ENCODE measurements around the gene ALDH3A2.
"Not testable (repeated sequence)": the region's sequence is repeated elsewhere in the genome, so short reads cannot be mapped to it uniquely, and the experiment has no call there.

ALDH3A2 gene

DNA sequence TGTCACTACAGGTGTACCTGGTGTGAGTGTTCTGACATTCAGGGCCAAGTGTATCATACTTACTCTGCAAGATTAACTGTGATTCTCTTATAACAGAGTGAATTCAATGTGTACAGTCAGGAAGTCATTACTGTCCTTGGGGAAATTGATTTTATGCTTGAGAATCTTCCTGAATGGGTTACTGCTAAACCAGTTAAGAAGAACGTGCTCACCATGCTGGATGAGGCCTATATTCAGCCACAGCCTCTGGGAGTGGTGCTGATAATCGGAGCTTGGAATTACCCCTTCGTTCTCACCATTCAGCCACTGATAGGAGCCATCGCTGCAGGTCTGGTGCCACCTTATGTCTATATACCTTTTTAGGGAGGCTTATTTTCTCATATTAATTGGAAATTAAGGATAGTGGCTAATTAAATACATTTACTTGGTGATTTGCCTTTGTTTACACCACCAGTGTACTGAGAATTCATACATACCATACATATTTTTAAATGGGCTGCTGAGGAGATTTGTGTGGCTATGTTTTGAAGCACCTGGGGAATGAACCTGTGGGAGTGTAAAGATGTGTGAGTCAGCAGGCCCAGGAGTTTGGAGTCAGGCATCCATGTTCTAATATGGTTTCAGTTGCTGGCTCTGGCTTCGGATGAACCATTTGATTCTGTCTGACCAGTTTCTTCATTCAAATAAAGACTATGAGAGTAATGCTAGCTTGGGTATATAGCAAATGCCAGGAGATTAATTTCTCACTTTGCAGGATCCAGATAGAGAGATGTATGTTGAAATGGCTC is 3.1 kb downstream of the ALDH3A2 start:
- no peak for DNase-seq

- DNase-seq, result no peak
Observed at GRCh38 chr17:19652595-19652994, 4.0 kb downstream of the ALDH3A2 start.

DNA sequence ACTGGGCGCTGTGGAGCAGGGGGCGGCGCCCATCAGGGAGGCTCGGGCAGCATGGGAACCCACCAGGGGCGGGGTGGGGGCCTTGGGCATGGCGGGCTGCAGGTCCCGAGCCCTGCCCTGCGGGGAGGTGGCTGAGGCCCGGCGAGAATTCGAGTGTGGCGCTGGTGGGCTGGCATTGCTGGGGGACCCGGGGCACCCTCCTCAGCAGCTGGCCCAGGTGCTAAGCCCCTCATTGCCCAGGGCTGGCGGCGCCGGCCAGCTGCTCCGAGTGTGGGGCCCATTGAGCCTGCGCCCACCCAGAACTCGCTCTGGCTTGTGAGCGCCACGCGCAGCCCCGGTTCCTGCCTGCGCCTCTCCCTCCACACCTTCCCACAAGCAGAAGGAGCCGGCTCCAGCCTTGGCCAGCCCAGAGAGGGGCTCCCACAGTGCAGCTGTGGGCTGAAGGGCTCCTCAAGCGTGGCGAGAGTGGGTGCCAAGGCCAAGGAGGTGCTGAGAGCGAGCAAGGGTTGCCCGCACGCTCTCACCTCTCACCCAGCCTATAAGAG is 5.9 kb downstream of the ALDH3A2 start:
- DNase-seq, result no peak

- no peak for DNase-seq
Observed at GRCh38 chr17:19654896-19655295, 6.3 kb downstream of the ALDH3A2 start.

DNA sequence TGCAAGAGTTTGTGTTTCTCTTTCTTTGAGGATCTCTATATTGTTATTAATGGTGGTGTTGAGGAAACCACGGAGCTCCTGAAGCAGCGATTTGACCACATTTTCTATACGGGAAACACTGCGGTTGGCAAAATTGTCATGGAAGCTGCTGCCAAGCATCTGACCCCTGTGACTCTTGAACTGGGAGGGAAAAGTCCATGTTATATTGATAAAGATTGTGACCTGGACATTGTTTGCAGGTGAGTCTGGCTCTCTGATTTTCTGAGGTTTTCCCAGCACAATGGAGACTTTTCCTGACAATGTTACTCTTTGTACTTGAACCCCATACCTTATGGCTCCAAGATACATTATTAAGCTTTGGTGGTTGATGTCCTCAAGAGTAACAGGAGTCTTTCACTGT is 7.8 kb downstream of the ALDH3A2 start:
- DNase-seq, result no peak

- no peak for DNase-seq
Observed at GRCh38 chr17:19656851-19657581, 8.5 kb downstream of the ALDH3A2 start.

GRCh38 chr17:19659366-19660177 is 11.0 kb downstream of the ALDH3A2 start:
- DNase-seq, result no peak

DNA sequence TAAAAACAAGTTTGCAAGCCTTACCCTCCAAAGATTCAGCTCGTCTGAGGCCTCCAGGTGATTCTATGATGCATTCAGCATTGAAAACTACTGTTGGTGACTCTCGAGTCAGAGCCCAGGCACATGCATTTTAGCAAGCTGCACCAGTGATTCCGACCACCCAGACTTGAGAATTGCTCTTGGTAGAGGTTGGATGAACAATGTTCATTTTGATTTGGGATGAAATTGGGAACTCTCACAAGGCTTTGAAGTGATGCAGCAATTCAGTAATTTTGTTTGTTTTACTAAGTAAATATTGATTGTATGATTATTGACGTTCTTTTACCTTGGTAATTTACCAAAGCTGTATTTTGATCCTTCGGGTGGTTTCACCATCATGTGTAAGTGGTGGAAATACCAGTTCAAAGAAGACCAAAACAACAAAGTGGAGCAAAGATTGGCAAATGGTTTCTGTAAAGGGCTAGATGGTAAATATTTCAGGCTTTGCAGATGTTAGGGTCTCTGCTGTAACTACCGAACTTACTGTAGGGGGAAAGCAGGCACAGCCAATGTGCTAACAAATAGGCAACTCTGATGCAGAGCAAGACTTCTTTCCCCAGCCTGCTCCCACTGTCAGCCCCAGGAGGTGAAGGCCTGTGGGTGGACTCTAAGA is 11.8 kb downstream of the ALDH3A2 start:
- no peak for DNase-seq

GRCh38 chr17:19661121-19661520 is 12.6 kb downstream of the ALDH3A2 start:
- no peak for DNase-seq

GRCh38 chr17:19663097-19663496 is 14.5 kb downstream of the ALDH3A2 start:
- DNase-seq, result no peak

DNA sequence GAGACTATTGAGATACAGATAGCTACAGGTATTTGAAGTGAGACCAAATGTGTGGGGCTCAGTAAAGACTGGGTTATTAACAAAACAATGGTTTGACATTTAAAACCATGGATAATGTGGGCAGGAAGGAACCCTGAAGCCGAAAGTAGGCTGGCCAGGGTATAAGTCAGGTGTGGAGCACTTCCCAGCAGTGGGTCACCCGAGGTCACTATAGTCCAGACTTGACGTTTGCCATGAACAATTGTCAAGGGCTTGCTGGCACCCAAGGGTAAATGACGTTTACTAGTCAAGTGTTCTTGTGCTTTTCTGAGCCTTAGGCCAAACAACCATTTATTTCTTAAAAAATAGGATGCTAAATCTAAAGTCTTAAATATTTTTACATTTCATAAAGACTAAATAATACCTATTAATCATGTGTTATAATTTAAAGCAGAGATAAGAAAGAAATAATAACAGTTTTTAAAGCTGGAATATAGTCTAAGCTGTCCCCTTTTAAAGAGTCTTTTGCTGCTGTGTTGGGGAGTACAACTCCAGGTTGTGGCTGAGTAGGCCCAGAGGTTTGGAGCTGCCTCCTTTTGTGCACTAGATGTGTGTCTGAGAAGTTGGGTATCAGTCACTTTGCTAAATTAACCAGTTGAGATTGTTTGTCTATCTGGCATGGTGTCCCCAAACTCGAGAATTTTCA is 15.7 kb downstream of the ALDH3A2 start:
- DNase-seq, result no peak

- DNase-seq, result no peak
Observed at GRCh38 chr17:19664821-19665181, 16.2 kb downstream of the ALDH3A2 start.

- not testable (repeated sequence) for DNase-seq
Observed at GRCh38 chr17:19669680-19670079, 21.1 kb downstream of the ALDH3A2 start.

GRCh38 chr17:19670908-19671307 is 22.4 kb downstream of the ALDH3A2 start:
- no peak for DNase-seq

- no peak for DNase-seq
Observed at GRCh38 chr17:19671433-19671832, 22.9 kb downstream of the ALDH3A2 start.

GRCh38 chr17:19672009-19672750 is 23.6 kb downstream of the ALDH3A2 start:
- no peak for DNase-seq

GRCh38 chr17:19673623-19674022 is 25.1 kb downstream of the ALDH3A2 start:
- DNase-seq, result no peak

- no peak for DNase-seq
Observed at GRCh38 chr17:19676896-19677295, 28.3 kb downstream of the ALDH3A2 start.

GRCh38 chr17:19677736-19678379 is 29.3 kb downstream of the ALDH3A2 start:
- no peak for DNase-seq

- no peak for DNase-seq
Observed at GRCh38 chr17:19678581-19679453, 30.3 kb downstream of the ALDH3A2 start.
